Activated CD4-positive, alpha-beta T cell treated with anti-CD3 and anti-CD28 coated beads, Interleukin-2, Interleukin-4, amounts not matched to agents 100 ng/mL and 50 ng/mL, durations not matched to agents 16 hours and 8 hours (primary cell): ENCODE measurements around the gene LRRC8C.
A peak's percentile ranks its signal among the peaks of the same experiment; 100 is the strongest.
"Not testable (repeated sequence)": the region's sequence is repeated elsewhere in the genome, so short reads cannot be mapped to it uniquely, and the experiment has no call there.

Experiments
- DNase-seq: peaks from one replicate; pipeline ENCODE4 v3.0.0-alpha.2; 2020; ENCODE audit warnings: low spot score

The LRRC8C gene

DNA sequence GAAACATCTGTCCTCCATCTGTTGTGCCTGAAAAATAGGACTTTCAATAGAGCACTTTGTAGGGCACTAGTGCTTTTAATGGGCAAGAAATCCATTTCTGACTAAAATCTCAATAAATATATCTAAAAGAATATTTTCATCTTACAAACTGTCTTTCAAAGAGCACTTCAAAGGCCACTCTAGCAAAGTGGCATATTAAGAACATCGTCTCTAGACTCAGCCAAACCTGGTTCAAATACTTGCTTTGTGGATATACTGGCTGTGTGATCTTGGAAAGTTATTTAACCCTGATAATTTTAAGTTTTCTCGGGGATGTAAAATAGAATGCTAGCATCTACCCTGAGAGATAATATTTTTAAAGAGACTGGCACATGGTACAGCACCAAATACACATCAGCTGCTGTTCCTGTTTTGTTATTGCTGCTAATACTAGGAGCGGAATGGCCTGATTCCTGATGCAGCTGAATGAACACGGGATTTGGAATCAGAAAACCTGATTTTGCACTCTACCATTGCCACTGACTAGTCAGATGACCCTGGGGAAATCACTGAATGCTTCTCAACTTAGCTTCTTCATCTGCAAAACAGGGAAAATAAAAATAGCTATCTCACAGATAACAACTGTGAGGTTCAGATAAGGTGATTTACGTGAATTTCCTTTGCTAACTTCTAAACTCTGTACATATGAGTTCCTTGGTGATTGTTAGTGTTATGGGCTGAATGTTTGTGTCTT lies 25.2 kb upstream of the LRRC8C start:
- no peak for DNase-seq

DNA sequence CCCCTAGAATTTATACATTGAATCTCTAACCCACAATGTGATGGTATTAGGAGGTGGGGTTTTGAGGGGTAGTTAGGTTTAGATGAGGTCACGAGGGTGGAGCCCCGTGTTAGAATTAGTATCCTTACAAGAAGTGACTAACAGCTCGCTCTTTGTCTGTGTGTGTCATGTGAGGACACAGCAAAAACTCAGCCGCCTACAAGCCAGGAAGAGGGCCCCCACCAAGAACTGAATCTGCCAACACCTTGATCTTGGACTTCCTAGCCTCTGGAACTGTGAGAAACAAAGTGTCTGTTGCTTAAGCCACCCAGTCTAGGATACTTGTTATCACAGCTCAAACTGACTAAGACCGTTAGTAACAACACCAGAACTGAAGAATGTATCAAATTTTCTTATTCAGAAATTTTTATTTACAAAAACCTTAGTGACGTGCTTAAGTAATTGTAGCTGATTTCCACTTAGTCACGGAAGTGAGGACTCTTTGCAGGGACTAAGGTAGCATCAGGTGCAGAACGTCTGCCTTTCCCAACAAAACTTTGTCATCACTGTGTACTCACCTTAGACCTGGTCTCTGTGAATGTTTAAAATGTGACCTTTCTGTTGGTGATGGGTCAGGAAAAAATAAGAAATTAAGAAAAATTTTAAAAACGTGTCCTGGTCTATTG lies 24.5 kb upstream of the LRRC8C start:
- peak; percentile 85 for DNase-seq

DNA sequence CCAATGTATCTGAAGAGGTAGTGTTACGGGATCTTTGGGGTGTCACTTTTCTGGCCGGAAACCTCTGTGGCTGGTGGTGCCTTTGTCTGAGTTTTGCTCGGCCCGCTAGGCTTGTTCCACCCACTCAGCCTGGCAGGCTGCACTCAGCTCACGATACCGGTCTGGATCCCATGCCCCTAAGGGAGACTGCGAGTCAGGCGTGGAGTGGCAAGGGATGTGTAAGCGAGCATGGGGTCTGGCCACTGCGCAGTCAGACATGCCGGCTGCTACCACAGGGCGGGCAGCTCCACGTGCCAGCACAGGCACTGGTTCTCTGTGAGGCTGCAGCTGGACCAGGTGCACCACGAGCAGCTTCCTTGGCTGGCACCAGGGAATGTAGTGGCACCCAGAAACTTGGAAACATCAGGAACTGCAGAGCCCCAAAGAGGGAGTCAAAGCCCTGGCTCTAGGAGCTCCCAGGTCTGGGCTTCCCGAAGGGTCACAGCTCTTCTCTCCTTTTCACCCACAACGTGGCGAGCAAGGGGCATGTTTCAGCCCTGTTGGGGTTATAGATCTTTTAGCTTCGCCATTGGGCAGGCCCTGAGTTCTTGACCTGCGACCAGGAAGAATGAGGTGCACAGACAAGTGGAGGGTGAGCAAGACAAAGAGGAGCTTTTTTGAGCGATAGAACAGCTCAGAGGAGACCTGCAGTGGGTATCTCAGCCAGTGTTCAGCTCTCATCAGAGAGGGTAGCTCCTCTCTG lies 23.8 kb upstream of the LRRC8C start:
- peak; percentile 78 for DNase-seq

DNA sequence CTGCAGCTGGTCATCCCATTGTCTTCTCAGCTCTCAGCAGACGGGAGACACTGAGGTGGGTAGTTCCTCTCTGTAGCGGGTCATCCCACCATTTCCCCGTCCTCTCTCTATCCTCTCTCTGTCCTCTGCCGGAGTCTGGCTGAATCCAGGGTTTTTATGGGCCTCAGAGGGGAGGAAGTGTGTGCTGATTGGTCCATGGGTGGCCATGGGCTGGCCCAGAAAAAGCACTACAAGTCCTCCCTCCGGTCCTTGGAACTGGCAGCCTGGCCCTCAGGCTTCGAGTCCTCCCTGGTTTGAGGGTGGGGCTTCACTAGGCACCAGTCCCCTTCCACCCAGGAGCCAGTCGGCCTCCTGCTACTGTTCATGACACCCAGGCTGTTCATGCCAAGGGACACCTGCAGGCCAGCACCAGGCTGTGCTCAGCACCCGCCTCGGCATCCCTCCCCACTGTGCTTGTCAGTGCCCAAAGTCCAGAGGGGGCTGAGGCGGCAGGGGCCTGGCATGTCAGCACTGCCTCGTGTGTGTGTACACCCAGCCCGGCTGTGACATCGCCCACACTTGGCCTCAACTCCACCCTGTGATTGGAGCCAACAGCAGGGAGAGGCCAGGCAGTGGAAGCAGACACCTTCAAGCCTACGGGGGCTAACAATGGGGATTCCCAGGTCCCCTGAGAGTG lies 23.0 kb upstream of the LRRC8C start:
- peak; percentile 87 for DNase-seq

DNA sequence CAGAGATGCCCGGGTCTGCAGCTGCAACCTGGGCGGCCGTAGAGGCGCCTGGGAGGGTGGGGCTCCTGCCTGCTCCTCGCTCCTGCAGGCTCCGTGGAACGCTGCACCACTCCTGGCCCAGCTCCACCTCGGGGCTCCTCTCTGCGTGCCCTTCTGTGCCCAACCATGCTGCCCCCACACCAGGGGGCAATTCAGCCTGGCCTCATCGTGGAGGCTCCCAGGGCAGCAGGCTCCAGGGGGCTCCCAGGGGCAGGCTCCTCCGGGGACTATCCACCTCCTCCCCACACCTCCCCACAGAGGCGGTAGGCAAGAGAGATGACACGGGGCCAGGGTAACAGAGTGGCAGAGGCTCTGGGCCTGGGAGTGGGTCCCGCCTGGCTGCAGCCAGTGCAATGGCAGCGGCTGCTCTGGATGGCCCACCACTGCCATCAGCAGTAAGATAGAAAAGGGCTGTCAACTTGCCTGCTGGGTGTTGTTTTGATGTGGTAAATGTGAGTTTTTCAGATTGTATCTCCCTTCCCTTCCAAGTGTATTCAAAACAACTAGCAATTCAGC lies 22.4 kb upstream of the LRRC8C start:
- DNase-seq = peak; percentile 76

DNA sequence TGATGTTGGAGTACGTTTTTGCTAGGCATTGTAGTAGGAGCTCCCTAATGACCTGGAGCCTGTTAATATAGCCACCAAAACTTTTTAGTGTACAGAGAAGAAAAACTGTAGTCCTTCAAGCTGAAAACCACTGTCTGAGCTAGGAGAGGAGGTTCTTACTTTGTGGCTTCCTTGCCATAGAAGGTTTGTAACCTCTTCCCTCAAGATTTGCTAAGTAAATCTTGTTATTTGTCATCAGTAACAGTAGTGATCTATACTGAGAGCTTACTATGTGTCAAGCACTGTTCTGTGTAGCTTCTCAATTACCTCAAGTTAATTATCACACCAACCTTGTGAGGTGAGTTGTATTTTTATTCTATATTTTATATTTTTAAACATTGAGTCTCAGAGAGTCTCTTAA lies 21.2 kb upstream of the LRRC8C start:
- peak; percentile 92 for DNase-seq

DNA sequence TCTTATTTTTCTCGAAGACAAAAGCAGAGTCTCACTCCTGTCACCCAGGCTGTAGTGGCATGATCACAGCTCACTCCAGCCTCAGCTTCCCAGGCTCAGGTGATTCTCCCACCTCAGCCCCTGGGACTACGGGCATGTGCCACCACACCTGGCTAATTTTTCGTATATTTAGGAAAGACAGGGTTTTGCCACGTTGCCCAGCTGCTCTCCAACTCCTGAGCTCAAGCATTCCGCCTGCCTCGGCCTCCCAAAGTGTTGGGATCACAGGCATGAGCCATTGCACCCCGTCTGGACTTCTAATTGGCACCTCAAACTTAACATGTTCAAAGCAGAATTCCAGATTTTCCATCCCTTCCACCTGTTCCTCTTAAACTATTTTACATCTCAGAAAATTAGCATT lies 19.0 kb upstream of the LRRC8C start:
- DNase-seq = no peak

DNA sequence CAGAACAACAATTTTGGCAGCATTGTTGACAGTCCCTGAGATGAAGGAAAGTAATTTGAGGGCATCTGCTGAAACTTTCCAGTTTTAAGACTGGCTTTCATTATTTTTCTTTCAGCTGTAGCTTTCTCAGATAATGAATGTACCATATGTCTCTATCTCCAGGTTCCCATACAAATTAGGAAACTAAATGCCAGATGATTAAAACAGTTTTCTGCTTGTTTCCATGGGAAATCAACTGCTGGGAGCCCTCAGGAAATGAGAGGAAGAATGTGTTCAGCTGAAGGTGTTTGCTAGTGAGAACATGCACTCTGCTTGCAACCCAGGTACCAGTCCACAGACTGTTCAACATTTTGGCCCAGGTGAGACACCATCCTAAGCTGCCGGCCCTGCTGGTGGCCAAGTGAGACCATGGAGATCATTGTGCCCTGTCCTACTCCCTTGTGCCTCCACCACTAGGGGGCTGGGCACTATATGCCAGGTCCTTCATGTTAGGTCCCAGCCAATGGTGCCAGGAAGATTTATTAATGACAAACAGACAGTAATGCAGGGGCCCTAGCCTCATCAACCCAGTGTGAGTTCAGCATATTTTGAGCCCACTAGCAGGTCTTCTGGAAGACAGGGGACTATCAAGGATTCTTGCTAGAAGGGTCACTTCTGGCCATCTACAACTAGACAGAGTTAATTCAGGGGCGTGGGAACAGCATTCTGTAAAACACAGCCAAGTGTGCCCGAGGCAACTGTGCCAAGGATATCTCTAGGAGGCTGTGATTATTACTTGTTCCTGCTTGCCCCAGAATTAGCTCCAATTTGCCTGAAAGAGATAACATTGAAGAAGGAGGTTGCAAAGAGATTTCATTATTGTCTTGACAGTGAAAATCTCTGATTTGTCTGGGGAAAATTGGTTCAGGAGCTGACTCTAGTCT lies 17.0 kb upstream of the LRRC8C start:
- DNase-seq = no peak

DNA sequence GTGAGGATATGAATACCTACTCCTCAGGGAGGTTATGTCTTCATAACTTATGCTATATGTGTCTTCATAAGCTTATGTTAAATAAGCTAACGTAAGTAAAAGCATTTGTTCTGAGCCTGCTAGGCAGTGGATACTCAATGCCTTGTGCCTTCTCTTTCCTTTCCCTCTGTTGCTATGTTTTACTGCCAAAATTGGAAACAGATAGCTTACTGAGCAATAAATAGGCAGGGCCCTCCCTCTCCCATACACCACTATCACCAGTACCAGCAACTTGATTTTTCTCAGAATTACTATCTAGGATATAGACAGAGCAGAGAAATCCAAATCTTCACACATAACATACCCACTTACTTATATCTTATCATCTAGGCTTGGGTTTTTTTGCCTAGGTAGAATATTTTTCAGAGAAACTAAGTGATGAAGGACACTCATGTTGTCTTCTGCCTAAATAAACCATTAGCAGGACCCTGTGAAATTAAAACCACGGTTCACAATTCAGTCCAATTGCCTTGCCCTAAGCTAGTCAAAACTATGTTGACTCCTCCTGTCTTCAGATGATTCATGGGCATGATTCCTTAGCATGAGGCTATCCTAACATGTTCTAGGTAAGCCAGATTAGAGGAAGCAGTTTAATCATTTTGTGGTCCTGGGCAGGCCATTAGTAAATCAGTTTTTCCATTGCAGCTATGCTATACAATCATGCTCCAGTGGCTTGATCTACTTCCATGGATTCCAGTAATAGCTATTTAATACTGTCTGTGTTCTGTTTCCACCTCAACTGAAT lies 15.9 kb upstream of the LRRC8C start:
- no peak for DNase-seq

DNA sequence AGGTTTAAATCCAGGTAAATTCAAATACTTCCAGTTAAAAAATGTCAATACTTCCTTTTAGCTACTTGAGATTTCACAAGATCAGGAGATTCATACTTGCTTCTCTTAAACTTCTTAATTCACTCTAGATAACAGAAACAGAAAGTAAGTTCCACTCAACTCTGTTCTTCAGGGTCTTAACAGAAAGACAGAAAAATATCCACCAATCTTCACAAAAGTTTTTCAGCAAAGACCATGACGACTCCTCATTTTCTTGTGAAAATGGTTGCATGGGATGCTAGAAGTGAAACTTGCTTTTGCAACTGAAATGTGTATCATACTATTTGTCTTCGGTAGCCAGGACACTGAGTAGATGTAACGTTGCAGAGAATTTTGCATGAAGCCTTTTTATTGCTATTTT lies 12.3 kb upstream of the LRRC8C start:
- DNase-seq = no peak

DNA sequence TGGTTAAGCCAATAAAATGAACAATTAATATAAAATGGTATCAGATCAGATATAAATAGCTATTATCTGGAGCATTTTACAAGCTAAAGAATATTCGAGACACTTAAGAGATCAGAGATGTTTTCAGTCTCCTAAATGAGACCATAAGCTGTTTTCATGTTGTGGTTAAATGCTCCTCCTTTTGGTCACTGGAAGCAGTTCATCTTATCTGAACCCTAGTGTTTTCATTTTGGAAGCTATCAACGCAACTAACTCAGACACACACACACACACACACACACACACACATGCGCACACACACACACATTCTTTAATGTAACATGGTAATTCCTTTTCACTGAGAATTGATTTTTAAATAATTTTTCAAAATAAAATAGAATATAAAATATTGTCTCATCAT lies 10.0 kb upstream of the LRRC8C start:
- DNase-seq = no peak

DNA sequence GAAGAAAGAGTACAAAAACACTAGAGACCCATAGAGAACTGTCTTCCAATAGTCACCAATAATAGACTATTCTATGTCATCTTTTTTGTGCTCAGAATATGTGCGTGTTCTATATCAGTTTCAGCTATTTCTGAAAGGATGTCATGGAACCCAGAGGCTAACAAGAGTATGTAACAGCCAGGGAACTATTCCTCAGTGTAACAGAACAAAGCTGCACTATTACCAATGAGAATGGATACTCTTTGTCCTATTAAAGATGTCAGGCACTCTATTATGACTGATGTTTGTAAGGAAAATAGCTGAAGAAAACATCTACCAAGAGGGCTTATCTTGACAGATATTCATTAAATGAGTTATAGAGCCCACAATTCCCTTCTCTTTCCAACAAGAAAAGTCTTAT lies 8.6 kb upstream of the LRRC8C start:
- DNase-seq = no peak

DNA sequence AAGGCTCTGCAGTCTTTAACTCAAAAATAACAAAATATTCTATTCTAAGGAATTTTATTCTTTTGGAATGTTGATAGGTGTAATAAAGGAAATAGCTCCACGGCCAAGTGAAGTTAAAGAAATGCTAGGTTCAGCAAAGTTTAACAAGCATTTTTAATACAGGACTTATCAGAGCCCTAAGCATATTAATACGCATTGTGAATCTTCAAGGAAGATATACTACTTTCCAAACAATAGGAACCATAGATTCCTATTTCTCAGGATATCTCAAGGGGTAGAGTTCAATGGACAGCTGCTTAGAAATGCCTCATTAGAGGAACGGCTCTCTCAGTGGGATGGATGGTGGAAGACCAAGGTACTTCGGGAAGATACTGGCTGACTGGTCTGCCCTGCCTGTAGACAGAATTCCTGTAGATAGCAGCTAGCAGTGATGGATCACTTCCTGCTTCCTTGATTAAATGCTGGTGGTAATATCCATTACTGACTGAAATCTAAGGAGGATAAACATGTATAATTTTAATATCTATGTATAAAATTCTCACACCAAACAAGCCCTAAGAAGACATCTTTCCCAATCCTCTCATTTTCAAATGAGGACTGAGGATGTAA lies 8.1 kb upstream of the LRRC8C start:
- no peak for DNase-seq

DNA sequence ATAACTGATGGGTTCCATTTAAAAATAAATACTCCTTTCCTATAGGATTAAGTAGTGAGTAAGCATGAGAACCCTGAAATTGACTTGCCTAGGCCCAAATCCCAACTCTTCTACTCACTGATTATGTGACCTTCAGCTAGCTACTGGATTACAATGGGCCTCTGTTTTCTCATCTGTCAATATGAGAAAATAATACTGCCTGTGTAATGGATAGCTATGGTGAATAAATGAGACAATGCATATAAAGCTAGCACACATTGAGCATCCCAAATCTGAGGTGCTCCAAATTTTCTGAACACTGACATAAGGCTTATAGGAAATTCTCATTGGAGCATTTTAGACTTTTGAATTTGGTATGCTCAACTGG lies 5.3 kb upstream of the LRRC8C start:
- no peak for DNase-seq

DNA sequence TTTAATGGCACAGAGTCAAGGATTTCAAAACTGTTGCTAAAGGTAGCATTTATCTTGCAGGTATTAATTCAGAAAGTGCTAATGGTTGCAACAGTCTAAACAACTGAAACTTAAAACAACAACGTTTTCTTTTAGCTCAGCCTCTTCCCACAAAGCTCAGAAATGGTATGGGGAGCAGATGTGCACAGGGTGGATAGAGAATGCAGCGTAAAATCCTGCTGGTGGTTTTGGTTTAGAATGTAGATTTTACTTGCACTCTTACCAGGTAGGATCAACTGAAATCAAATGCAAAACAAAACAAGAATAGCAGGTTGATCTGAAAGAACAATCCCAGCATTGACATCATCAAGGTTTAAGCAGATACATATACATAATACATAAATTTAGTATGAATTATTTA lies 3.8 kb upstream of the LRRC8C start:
- DNase-seq = no peak

DNA sequence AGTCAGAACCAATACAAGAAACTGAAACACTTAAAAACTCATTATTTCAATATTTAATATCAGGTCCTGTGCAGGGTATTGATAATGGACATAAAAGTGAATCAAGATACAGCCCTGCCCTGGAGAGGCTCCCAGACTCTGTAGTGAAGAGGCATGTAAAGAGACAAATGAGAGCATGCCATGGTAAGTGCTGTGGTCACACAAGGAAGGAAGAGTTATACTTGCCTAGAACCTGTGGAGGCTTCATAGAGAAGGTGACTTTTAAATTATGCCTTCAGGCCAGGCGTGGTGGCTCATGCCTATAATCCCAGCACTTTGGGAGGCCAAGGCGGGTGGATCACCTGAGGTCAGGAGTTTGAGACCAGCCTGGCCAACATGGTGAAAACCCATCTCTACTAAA lies 3.3 kb upstream of the LRRC8C start:
- not testable (repeated sequence) for DNase-seq

DNA sequence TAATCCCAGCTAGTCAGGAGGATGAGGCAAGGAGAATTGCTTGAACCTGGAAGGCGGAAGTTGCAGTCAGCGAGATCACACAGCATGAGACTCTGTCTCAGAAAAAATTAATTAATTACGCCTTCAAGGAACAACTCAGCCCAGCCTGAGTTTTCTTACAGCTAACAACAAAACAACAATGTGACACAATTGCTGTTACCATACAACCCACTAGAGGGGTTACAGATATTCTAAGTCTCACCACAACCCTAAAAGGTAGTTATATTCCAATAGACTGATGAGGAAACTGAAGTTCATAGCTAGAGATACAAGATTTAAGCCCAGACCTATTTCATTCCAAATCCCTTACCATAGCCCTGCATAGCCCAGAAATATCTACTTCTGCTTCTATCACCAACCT lies 2.9 kb upstream of the LRRC8C start:
- no peak for DNase-seq

DNA sequence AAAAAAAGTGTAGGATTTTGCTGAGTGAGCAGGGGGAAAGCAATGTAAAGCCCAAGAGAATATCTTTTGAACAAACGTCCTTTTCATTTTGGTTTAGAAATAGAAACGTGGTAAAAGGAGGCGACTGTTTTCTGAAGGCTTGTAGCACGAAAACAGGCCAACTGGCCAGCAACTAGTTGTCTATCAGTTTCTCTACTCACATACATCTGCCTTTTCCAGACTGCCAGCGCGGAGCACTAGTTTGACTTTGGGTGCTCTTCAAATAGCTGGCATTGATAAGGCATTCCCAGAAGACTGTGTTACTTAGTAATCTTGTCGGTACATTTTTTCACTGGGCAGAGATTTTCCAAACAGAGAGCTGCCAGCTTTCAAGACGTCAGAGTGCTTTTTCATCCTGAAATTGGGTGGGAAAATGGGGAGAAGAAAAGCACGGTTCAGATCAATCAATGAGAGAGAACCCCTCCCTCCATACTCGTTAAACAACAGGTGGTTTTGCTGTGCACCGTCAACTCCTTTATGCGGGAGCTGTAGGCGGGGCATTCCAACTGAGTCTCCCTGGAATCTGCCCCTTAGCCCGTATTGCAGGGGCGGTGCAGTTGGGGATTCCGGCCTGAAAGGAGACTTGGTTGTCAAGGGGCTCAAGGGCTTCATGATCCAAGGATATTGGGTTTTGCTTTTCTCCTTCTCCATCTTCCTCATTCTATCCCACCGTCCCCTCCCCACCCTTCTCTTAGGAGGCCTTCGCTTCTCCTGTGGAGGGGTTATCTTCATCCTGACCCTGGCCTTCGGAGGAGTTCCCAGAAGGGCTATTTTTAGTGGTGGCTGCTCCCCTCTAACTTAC lies 884 bp upstream of the LRRC8C start:
- no peak for DNase-seq

DNA sequence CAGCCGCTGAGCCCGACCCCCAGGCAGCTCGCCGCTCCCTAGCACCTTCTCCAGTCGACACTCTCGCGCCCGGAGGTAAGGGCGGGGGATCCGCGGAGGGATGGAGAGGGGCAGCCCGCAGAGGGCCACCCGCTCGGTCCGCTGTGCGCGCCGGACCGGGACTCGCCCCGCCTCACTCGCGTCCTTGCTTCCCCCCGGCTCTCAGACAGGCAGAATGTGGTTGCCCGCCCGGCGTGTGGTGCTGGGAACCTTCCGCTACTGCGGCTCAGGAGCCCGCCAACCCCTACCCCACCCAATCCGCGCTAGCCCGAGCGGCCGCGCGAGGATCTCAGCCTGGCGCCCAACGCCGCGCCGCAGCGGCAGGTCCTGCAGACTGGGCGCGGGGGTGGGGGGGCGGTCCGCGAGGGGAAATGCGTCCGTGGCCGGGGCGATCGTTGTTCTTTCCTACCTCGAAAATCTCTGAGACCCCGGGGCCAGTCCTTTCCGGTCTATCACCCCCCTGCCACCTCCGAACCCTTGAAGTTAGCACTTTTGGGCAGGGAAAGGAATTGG lies 404 bp downstream of the LRRC8C start:
- DNase-seq = peak; percentile 64
